GM18861 (cell line): ENCODE data around the gene ABLIM2.
"Not testable (repeated sequence)": the region's sequence is repeated elsewhere in the genome, so short reads cannot be mapped to it uniquely, and the experiment has no call there.

Experiments used
- ATAC-seq: cut with Tn5 transposase; IDR thresholded peaks from one replicate; pipeline ENCODE4 v1.9.1; 2021; ENCODE audit not compliant: unreplicated experiment

The ABLIM2 gene

DNA sequence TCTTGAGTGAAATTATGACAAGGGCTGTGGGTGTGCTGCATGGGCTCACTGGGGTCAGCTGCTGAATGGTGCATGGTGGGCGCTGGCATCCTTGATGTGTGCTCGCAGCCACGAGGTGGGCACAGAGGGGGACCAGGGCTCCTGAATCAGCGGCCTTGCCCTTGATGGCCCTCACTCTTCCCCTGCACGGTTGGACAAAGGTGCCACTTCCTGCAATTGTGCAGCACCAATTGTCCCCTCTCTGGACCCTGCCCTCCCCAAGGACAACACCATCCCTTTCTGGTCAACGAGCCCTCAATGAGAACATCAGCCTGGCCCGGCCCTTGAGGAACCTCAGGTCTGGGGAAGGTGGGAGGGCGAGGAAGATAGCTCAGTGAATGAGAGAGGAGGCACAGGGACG is 16.1 kb downstream of the ABLIM2 start:
- ATAC-seq: no peak

DNA sequence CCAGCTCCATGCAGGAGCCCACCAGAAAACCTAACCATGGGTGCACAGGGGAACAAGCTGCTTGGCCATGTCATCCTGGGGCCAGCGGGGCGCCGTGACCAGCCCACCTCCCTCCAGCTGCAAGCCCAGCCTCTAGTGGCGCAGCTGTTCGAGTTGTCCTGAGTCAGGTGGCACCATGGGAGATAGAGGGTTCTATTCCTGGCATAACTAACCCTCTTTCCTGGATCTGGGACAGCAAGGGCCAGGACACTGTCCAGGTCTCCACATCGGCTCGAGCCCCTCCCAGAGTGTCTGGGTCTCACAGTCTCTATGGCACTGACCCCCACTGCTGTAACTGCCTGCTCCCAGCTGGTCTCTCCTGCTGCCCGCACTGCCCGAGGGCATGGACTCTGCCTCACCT is 16.7 kb downstream of the ABLIM2 start:
- ATAC-seq: no peak

DNA sequence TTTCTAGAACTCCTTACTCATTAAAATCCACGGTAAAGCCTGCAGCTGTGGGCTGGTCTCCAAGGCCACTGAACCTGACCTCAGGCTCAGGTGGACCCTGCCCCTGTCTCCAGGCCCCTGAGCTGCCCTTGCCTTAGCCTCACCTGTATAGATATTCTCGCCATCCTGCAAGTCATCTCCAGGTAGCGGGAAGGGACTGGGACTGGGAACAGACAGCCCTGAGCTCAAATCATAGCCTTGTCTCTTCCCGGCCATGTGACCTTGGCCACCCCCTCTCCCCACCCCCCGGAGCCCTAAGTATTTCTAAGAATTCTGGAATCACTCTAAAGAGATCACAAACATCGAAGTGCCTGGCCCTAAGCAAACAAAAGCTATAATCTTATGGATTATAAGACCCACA is 17.7 kb downstream of the ABLIM2 start:
- no peak for ATAC-seq

DNA sequence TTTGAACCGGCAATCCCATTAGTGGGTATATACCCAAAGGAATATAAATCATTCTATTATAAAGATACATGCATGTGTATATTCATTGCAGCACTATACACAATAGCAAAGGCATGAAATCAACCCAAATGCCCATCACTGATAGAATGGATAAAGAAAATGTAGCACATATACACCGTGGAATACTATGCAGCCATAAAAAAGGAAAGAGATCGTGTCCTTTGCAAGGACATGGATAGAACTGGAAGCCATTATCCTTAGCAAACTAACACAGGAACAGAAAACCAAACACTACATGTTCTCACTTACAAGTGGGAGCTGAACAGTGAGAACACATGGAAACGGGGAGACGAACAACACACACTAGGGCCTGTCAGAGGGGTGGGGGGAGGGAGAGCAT is 18.9 kb downstream of the ABLIM2 start:
- not testable (repeated sequence) for ATAC-seq

DNA sequence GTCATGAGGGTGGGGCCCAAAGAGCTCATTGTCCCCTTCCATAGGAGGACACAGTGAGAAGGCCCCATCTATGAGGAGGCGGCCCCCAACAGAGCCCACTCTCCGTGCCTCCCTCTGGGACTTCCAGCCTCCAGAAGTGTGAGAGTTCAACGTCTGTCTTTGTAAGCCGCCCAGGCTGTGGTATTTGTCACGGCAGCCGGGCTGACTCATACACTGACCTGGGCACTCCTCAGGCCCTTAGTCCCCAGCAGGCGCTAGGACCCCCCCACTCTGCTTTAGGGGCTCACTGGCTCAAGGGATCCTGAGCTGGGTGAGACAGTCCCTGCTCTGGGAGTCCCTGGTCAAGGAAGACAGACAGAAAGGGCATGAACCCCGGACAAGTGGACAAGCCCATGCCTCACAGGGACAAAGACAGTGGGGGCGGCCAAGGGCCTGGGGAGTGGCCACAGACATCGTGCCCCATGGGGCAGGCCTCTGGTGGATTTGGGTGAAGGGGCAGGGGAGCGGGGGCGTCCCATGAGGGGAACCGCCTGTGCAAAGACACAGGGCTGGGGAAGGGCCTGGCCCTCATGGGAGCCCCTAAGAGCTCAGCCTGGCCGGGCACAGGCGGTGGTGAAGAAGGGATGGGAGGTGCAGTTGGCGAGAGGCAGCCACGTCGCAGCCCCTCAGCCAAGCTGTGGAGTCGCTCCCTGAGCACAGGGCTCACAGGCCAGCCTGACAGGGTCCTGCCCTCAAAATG is 21.5 kb downstream of the ABLIM2 start:
- no peak for ATAC-seq

DNA sequence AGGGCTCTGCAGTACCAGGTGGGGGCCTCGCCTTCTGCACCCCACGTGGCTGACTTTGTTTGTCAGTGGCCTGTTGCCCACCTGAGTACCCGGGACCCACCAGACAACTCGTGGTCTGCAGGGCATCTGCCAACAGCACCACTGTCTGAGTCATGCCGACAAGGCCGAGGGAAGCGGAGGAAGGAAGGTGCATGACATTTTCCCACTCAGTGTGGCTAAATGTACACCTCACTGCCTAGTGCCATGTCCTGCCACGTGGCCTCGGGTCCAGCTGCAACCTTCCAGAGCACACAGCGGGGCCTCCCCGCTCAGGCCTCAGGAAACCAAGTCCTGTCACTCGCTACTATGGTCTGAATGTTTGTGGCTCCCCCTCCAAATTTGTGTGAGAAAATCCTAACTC is 22.1 kb downstream of the ABLIM2 start:
- ATAC-seq: no peak

DNA sequence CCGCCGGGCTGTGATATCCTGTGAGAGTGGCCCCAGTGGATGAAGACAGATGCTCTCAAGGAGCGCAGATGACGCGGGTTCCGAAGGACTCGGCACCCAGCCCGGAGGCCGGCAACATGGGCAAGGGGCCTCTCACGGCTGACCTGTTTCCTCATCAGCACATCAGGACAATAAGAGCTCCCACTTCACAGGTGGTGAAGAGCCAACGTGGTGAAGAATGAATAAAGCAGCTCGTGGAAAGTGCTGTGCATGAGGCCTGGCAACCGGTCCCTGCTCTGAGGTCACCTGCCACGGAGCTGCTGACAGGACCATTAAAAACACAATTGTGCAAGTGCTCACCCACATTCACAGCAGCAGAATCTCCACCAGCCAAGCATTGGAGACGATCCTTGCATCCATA is 22.9 kb downstream of the ABLIM2 start:
- ATAC-seq: no peak

DNA sequence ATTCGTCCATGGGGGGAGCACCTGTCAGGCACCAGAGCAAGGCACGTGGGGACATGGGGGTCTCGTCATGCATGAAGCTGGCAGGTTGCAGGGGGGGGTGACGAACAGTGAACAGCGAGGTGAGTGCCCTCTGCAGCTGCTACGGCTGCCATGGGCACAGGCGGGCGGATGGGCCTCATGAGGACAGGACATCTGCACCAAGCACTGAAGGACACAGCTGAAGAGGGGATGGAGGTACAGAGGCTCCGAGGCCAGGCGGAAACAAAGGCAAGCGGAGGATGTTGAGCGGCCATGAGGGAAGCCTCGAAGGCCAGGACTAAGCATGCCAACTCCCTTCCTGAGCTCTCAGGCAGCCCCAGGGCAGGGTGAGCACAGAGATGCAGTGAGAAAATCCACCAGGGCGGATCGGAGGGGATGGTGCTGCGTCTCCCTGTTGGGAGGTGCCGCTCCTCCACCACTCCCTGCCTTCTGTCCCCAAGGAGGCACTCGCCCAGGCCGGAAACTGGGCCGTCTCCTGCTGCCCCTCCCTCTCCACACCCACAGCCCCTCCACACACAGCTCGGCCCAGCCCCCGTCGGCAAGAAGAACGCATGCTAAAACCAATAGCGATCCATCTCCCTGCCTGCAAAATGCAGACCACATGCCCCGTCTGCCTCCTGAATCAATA is 24.6 kb downstream of the ABLIM2 start:
- ATAC-seq: no peak

DNA sequence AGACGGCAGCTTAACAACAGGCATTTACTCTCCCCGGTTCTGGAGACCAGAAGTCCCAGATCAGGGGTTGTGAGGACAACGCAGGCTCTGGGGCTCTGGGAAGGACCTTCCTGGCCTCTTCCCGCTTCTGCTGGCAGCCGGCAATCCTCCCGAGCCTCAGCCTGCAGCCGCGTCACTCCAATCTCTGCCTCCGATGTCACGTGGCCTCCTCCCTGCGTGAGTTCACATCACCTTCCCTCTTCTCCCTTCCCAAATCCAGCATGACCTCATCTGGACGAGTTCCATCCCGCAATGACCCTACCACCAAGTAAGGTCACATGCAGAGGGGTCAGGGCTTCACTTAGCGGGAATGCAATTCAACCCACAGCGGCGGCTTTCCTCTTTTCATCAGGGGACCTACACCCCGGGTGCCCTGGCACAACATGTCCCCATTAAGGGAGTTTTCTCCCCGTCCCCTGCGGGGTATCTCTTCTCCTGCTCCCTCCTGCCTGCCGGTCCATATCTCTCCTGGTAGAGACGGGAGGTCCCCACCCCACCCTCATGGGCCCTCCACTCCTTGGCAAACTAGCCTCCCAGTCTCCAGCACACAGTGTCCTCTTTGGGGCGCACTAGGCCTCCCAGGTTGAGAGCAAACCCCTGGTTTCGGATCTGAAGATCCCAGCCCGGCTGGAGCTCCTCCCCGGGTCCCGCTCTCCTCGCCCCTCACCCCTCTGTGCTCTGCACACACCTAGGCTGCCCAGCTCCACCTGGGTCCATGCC is 25.5 kb downstream of the ABLIM2 start:
- ATAC-seq: no peak

DNA sequence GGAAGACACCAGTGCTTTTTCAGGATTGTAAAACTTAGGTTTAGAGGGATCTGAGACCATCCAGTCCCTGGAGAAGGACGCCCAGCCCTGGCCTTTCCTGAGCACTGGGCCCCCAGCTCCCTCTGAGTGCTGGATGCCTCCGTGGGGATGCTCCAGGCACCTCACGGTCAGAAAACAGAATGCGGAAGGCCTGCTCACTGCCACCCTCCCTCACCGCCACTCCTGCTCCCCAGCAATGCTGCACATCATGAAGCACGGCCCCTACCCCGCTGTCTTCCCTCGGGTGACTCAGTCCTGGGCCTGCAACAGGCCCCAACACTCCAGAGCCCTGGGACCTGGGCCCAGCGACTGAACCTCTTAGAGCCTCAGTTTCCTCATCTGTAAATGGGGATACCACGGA is 26.2 kb downstream of the ABLIM2 start:
- ATAC-seq: no peak

DNA sequence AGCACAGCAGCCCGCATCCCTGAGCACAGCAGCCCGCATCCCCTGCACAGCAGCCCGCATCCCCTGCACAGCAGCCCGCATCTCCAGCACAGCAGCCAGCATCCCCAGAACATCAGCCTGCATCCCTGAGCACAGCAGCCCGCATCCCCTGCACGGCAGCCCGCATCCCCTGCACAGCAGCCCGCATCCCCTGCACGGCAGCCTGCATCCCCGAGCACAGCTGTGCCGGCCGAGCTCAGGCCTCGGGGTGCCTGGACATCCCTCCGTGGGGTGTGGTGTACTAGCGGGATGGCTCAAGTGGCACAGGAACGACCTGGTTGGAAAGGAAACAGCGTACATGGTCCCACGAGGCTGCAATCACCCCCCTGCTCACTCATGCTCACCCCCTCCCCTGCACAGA is 26.8 kb downstream of the ABLIM2 start:
- no peak for ATAC-seq

DNA sequence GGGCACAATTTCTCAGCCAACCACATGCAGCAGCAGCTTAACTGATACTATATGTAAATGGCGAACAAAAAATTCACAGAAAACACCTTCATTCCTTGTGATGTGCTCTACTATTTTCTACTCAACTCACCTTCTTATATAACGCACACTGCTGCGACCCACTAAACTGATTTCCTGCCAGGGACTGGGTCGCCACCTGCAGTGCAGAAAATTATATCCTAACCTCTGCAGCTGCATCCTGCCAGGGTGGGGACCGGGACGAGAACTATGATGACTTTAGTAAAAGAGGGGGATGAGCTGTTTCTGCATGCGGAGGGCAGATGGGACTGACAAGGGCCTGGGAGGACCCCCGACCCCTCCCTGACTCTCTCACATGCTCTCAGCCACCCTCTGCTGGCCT is 27.4 kb downstream of the ABLIM2 start:
- no peak for ATAC-seq

DNA sequence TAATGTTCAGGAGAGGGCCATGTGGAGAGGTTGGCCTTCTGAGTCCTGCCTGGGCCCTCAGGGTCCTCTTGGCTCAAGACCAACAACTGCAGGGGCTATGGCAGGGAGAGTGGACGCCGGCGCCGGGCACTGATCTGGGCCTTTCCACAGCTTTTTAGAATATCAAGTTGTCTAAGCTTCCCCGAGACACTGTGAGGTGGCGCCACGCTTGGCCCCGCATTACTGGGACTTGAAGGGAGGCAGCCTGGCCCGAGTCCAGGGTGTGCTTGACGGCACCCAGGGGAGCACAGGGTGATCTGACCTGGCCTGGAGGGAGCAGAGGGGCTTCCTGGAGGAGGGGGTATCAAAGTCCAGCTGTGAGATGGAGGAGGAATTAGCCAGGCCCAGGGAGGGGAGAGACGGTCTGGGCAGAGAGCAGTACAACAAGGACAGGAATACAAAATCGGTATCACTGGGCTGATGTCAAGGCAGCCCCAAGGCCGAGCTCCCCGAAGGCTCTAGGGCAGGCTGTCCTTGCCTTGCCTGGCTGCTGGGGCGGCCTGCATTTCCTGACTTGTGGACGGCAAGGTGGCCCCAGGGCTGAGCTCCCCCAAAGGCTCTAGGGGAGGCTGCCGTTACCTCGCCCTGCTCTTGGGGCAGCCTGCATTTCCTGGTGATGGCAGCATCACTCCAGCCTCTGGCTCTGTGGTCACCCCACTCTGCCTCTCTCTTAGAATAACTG is 28.1 kb downstream of the ABLIM2 start:
- ATAC-seq: no peak

DNA sequence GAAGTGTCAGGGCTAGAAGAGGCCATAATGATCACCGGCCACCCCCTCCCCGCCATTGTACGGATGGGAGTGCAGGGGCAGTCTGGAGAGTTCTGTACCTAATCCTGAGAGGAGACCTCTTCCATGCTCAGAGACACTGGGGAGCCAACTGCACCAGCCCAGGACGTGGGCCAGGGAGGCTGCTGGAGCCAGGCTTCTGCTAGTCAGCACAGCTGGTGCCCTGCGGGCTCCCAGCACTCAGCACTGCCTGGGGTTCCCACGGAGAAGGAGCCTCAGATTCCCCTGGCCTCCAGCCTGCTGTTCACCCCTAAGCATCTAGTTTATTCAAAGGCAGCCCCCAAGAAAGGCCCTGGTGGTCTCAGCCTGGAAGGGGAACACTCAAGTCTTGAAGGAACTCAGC is 28.8 kb downstream of the ABLIM2 start:
- no peak for ATAC-seq

DNA sequence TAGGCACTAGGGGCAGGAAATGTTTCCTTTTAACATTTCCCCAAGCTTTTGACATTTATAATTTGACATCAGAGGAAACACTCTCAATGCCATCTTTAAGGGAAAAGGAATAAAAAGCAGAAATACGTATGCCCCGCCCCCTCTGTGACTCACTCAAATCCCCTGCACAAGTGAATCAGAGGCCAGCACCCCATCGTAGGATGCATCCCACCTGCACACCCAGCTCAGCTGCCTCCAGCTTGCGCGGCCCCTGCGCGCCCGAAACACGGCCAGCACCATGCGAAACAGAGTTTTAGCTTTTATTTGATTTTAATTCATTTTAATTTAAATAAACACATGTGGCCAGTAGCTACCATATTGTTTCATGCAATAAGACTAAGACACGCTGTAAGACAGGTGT is 29.5 kb downstream of the ABLIM2 start:
- ATAC-seq: no peak

DNA sequence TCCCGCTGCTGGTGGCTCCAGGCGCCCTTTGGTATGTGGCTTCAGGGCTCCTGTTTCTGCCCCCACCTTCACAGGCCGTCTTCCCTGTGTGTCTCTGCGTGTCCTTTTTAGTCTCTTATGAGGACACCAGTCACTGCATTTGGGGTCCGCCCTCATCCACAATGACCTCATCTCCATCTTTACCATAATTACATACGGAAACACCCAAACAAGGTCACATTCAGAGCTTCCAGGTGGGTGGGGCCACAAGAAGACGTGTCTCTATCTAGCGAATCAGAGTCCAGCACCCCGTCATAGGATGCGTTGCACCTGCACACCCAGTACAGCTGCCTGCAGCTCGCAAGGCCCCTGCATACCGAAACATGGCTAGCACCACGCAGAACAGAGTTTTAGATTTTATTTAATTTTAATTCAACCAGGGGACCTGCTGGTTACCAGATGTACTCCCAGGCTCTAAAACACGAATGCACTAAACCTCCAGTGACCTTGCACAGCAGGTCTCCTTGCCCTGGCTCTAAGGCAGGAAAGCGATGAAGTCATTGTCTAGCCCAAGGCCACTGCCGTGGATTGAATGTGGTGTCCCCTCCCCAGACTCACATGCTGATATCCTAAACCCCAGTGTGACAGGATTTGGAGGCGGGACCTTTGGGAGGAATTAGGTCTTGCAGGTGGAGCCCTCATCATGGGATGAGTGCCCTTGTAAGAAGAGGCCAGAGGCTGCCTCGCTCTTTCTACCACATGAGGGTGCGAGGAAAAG is 30.3 kb downstream of the ABLIM2 start:
- ATAC-seq: no peak

DNA sequence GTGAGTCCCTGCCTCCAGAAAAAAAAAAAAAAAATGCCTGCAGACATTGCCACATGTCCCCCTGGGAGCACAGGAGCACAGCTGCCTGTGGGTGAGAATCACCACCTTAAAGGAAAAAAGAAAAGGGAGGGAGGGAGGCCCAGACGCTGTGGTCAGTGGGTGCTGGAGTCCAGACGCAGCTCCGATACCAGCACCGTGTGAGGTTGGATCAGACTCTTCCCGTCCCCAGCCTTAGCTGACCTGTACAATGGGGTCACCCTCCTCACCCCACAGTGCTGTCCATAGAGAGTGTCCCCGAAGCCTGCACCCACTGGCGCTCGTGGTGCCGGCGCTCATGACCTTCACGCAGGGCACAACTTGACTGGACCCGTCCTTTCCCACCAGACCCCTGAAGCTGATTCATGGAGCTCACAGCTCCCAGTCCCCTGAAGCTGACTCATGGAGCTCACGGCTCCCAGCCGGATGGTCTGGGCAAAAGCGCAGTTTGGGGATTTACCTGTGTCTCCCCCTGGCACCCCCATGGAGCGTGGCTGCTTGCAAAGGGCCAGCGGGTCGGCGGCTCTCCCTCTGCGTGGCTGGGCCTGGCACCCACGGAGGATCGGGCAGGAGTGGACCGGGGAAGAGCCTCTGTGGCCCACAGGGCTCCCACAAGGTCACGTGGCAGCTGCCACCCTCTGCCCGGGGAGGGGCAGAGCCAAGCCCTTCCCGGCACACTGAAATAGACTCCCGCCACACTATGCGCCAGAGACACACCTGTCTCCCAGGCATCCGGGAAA is 31.4 kb downstream of the ABLIM2 start:
- no peak for ATAC-seq

DNA sequence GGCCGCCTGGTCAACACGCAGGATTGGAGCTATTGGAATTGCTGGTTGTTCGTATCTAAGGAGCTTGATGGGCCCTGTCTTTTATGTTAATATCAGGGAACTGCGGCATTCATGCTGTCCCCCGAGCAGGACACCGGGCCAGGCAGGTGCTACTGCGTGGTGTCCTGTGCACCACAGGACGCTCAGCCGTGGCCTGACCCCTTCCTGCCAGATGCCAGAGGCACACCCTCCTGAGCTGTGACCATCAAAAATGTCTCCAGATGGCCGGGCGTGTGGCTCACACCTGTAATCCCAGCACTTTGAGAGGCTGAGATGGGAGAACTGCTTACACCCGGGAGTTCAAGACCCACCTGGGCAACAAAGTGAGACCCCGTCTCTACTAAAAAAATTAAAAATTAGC is 32.1 kb downstream of the ABLIM2 start:
- ATAC-seq: no peak

DNA sequence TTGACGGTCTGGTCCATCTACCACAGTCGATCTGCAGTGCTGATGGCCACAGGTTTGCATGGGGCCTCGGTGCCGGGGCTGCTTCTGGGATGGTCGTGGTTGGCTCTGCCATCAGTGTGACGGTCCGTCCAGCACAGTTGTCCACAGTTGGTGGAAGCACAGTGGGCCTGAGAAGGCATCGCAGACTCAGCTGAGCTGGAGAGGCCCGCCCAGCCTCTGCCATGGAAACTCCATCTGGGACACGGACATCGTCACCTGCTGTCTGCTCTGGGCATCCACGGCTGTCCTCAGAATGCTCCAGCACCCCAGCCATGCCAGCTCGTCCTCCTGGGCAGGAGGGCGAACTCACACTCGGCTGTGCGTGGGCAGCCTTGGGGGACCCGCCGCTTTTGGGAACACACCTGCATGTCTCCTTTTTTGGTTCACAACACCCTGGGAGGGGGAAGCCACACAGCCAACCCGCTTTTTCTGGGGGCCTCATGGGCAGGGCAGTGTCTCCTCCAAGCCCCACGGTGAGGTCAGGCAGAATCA is 33.0 kb downstream of the ABLIM2 start:
- ATAC-seq: no peak

DNA sequence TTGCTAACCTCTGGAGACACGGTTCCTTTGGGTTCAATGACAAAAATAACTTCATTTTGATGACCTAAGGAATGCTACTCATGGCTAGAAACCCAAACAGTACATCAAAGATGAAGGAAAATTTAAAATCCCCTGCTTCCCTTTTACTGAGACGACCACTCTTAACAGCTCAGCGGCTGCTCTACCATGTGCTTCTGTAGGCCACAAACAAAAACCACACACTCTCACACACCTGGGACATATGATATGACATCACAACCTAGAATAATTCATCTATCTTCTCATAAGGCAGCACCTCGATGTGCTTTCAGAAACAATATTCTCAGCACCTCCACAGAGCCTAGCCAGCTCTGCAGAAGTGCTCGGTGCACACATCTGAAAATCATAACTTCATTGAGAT is 34.7 kb downstream of the ABLIM2 start:
- ATAC-seq: no peak
